Calu3 (cell line): ENCODE data around the gene SMC5. TPM values are rescaled to one million over a fixed set of nuclear protein-coding genes. Genes with fewer than 3 reads are reported as not detected.

ENCODE experiments used
- BruUV-seq: library from RNA; stranded (reverse); fragments of 400-500 nt; replicated peaks from 2 replicates; lab custom pipeline; 2021; lab: Mats Ljungman, UMichigan
- CTCF ChIA-PET: fragments of 300-600 bp; sonication (Branson Sonifier 250); formaldehyde crosslinking; loops from one replicate; lab custom pipeline; 2022; ENCODE audit warnings: antibody characterized with exemption; lab: Charles Lee
- DNase-seq: peaks from one replicate; pipeline ENCODE4 v3.0.0; 2022
- H3K27ac Mint-ChIP-seq: one replicate; pipeline ENCODE4 v1.8.0; 2022; ENCODE audit warnings: mixed read lengths; ENCODE audit not compliant: unreplicated experiment
- H3K27me3 Mint-ChIP-seq: one replicate; pipeline ENCODE4 v1.8.0; 2022; ENCODE audit warnings: mixed read lengths; ENCODE audit not compliant: unreplicated experiment
- H3K36me3 Mint-ChIP-seq: one replicate; pipeline ENCODE4 v1.8.0; 2022; ENCODE audit warnings: mild to moderate bottlenecking, moderate library complexity, mixed read lengths; ENCODE audit not compliant: insufficient read depth, unreplicated experiment
- H3K4me1 Mint-ChIP-seq: one replicate; pipeline ENCODE4 v1.8.0; 2022; ENCODE audit warnings: mild to moderate bottlenecking, low read depth, mixed read lengths; ENCODE audit not compliant: unreplicated experiment
- H3K4me3 Mint-ChIP-seq: one replicate; pipeline ENCODE4 v1.8.0; 2022; ENCODE audit warnings: mild to moderate bottlenecking, low read depth, moderate library complexity, mixed read lengths; ENCODE audit not compliant: unreplicated experiment
- H3K9me3 Mint-ChIP-seq: one replicate; pipeline ENCODE4 v1.8.0; 2022; ENCODE audit warnings: low read depth, mixed read lengths; ENCODE audit not compliant: unreplicated experiment
- intact Hi-C: fragments of 100-400 bp; cut with micrococcal nuclease; formaldehyde crosslinking; loops from one replicate; pipeline ENCODE4 v1.10.0; 2022; ENCODE audit not compliant: unreplicated experiment
- total RNA-seq: library from RNA; stranded (reverse); gene quantifications from 2 replicates; pipeline ENCODE4 v1.2.3, GENCODE V29; 2022
- TF ChIP-seq, protein P1 (sequence below): fragments of 200-600 bp; IDR thresholded peaks from one replicate; pipeline ENCODE4 v1.8.0; 2022; ENCODE audit warnings: antibody characterized with exemption; ENCODE audit not compliant: unreplicated experiment

The SMC5 gene
- total RNA-seq, 1 experiment from 2014 or later, result 28.6 TPM

DNA sequence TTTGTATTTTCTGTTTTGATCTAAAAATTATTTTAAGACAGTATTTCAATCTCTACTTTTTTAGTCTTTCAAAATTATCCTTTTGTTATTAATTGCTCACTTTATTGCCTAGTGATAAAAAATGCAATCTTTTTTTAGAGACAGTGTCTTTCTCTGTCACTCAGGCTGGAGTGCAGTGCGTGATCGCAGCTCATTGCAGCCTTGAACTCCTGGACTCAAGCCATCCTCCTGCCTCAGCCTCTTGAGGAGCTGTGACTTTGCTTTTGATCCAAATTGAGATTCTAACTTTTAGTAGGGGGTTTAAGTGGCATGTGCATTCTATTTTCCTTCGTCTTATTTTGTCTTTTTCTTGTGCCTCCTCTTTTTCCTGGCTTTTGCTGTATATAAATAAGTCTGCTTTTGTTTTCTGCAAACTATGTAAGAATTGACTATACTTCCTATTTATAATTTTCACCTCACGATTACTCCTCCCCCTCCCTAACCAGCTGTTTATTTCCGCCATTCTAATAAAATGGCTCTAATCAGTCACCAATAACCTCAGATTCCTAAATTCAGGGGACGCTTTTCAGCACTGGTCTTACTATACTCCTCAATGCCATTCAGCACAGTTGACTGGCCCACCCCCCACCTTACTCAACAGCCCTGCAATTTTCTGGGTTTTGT lies 123.4 kb downstream of the SMC5 start:
- CTCF ChIA-PET, result no interaction called here
- no peak overlapping the region for H3K4me3 Mint-ChIP-seq

DNA sequence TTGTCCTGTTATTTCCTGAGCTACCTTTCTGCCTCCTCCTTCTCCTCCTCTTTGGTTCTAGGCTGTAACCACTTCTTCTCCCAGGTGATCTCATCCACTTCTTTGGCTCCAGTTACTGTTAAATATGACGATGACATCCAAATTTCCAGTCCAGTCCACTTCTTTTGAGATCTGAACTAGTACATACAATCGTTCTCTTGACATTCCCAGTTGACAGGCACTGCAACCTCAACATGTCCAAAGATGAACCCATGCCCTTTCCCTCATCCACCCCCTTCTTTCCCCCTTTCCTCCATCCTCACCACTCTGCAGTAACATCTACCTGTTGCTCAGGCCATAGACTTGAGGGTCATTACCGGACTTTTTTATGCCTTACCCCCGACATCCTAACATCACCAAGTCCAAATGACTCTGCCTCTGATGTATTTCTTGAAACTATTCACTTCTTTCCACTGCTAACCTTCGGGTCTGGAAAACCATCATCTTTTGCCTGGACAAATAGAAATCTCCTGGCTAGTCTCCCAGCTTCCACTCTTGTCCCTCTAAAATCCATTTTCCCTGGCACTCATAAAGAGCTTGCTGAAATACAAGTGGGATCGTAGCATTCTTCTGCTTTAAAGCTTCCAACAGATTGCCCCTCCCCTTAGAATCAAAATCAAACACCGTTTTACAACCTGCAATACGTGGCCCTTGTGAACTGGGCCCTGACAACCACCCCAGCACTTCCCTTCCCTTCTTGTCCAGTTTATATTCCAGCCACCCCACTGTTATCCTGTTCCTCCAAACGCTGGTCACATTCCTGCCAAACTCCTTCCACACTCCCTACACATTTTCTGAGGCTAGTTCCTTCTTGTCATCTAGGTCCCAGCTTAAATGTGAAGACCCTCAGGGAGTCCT lies 124.2 kb downstream of the SMC5 start:
- TF ChIP-seq, protein P1, sequence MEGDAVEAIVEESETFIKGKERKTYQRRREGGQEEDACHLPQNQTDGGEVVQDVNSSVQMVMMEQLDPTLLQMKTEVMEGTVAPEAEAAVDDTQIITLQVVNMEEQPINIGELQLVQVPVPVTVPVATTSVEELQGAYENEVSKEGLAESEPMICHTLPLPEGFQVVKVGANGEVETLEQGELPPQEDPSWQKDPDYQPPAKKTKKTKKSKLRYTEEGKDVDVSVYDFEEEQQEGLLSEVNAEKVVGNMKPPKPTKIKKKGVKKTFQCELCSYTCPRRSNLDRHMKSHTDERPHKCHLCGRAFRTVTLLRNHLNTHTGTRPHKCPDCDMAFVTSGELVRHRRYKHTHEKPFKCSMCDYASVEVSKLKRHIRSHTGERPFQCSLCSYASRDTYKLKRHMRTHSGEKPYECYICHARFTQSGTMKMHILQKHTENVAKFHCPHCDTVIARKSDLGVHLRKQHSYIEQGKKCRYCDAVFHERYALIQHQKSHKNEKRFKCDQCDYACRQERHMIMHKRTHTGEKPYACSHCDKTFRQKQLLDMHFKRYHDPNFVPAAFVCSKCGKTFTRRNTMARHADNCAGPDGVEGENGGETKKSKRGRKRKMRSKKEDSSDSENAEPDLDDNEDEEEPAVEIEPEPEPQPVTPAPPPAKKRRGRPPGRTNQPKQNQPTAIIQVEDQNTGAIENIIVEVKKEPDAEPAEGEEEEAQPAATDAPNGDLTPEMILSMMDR, result no peak
- H3K27me3 Mint-ChIP-seq, result no peaks in the 10 kb centered on the region
- H3K4me3 Mint-ChIP-seq, result no peak overlapping the region
- no peak overlapping the region for H3K27ac Mint-ChIP-seq
- H3K9me3 Mint-ChIP-seq, result no peaks in the 10 kb centered on the region
- no peaks in the 10 kb centered on the region for H3K4me1 Mint-ChIP-seq
- intact Hi-C loops, result no loop called here
- CTCF ChIA-PET, result no interaction called here
- no peaks in the 10 kb centered on the region for H3K36me3 Mint-ChIP-seq
- no TSS peak for BruUV-seq
- no peak for DNase-seq

More for the DNA sequence above, 123.4 kb downstream of the SMC5 start:
- no TSS peak for BruUV-seq
- Mint-ChIP-seq H3K36me3 (no peaks in the 10 kb centered on the region), H3K27ac (no peak overlapping the region), H3K4me1 (no peaks in the 10 kb centered on the region), H3K9me3 (no peaks in the 10 kb centered on the region), H3K27me3 (no peaks in the 10 kb centered on the region)
- intact Hi-C loops, result no loop called here
- DNase-seq, result no peak
- TF ChIP-seq, protein P1, result no peak

DNA sequence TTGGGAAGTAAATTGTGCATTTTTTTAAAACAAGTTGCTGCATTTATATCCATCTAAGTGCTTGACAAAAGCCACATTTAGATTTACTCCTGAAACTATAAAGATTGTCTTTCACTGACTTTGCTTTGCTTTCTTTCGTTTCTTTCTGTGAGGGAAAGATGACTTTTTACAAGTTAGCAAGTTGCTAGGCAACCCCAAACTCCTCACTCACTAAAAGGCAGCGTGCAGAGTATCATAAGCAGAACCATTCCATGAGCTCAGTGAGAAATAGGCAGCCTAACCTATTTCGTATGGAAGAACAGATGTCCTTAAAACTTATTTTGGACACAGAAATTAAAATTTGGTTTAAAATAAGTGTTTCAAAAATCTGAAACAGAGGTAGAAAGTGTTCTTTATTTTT lies 126.6 kb downstream of the SMC5 start:
- H3K9me3 Mint-ChIP-seq, result no peaks in the 10 kb centered on the region
- H3K4me1 Mint-ChIP-seq, result no peaks in the 10 kb centered on the region
- intact Hi-C loops, result no loop called here
- TF ChIP-seq, protein P1, result no peak
- H3K27me3 Mint-ChIP-seq, result no peaks in the 10 kb centered on the region
- H3K4me3 Mint-ChIP-seq, result no peak overlapping the region
- BruUV-seq, result no TSS peak
- no peak for DNase-seq
- H3K27ac Mint-ChIP-seq, result no peak overlapping the region
- CTCF ChIA-PET, result no interaction called here
- H3K36me3 Mint-ChIP-seq, result no peaks in the 10 kb centered on the region

DNA sequence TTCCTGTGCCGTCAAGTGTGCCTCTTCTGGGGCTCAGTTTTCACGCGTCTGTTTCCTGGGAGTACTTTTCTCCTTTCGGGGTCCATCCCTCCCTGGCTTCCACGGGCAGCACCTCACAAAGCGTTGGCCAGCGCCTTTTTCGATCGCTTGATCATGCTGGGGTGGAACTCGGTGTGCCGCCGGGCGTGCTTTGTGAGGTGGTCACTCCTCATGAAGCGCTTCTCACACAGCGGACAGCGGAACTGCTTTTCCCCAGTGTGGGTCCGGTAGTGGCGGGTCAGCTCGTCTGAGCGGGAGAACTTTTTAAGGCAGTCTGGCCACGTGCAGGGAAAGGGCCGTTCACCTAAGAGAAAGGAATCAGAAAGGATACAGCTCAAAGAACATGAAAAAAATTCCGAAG lies 128.9 kb downstream of the SMC5 start:
- H3K4me3 Mint-ChIP-seq, result no peak overlapping the region
- no TSS peak for BruUV-seq
- H3K9me3 Mint-ChIP-seq, result no peaks in the 10 kb centered on the region
- no peaks in the 10 kb centered on the region for H3K27me3 Mint-ChIP-seq
- no peak for DNase-seq
- CTCF ChIA-PET, result no interaction called here
- TF ChIP-seq, protein P1, result no peak
- H3K27ac Mint-ChIP-seq, result no peak overlapping the region
- no peaks in the 10 kb centered on the region for H3K4me1 Mint-ChIP-seq
- intact Hi-C loops, result no loop called here
- no peaks in the 10 kb centered on the region for H3K36me3 Mint-ChIP-seq
